ENCODE data around the gene PI4K2A.

Gene PI4K2A

DNA sequence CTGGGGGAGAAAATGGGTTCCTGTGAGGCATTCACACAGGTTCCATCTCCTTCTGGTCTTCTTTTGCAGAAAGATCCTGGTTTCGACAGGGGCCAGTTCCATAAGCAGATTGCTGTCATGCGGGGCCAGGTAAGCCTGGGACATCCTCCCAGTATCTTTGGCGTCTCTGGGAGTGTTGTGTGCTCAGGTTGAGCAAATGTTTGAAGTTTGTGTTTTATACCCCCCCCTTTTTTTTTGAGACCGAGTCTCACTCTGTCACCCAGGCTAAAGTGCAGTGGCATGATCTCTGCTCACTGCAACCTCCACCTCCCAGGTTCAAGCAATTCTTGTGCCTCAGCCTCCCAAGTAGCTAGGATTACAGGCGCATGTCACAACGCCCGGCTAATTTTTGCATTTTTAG is 26.5 kb downstream of the PI4K2A start:
- TF ChIP-seq, protein P1, sequence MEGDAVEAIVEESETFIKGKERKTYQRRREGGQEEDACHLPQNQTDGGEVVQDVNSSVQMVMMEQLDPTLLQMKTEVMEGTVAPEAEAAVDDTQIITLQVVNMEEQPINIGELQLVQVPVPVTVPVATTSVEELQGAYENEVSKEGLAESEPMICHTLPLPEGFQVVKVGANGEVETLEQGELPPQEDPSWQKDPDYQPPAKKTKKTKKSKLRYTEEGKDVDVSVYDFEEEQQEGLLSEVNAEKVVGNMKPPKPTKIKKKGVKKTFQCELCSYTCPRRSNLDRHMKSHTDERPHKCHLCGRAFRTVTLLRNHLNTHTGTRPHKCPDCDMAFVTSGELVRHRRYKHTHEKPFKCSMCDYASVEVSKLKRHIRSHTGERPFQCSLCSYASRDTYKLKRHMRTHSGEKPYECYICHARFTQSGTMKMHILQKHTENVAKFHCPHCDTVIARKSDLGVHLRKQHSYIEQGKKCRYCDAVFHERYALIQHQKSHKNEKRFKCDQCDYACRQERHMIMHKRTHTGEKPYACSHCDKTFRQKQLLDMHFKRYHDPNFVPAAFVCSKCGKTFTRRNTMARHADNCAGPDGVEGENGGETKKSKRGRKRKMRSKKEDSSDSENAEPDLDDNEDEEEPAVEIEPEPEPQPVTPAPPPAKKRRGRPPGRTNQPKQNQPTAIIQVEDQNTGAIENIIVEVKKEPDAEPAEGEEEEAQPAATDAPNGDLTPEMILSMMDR (IDR thresholded peaks at IDR 0.05; ENCODE audit: low read depth, low read length, missing control alignments), result no peak
- in situ Hi-C loops (cut with HindIII; ENCODE audit: low sequenced_read_pairs), result no loop called here
- DNase-seq (ENCODE audit: low read depth), result no peak
- no peak overlapping the region for H3K4me3 ChIP-seq (ENCODE audit: low read depth, low read length)

- TF ChIP-seq, protein P1 (IDR thresholded peaks at IDR 0.05; ENCODE audit: low read depth, low read length, missing control alignments), result no peak
- no peak overlapping the region for H3K4me3 ChIP-seq (ENCODE audit: low read depth, low read length)
- in situ Hi-C loops (cut with HindIII; ENCODE audit: low sequenced_read_pairs), result no loop called here
- no peak for DNase-seq (ENCODE audit: low read depth)
Measured at GRCh38 chr10:97667463-97667862, 27.0 kb downstream of the PI4K2A start.

GRCh38 chr10:97669571-97669970 is 29.1 kb downstream of the PI4K2A start:
- in situ Hi-C loops (cut with HindIII; ENCODE audit: low sequenced_read_pairs), result no loop called here
- H3K4me3 ChIP-seq (ENCODE audit: low read depth, low read length), result no peak overlapping the region
- no peak for DNase-seq (ENCODE audit: low read depth)
- TF ChIP-seq, protein P1 (IDR thresholded peaks at IDR 0.05; ENCODE audit: low read depth, low read length, missing control alignments), result no peak

GRCh38 chr10:97673736-97674525 is 33.5 kb downstream of the PI4K2A start:
- in situ Hi-C loops (cut with HindIII; ENCODE audit: low sequenced_read_pairs), result no loop called here
- no peak for DNase-seq (ENCODE audit: low read depth)

GRCh38 chr10:97675222-97675621 is 34.8 kb downstream of the PI4K2A start:
- no peak for DNase-seq (ENCODE audit: low read depth)
- no peak overlapping the region for H3K4me3 ChIP-seq (ENCODE audit: low read depth, low read length)
- in situ Hi-C loops (cut with HindIII; ENCODE audit: low sequenced_read_pairs), result no loop called here
- TF ChIP-seq, protein P1 (IDR thresholded peaks at IDR 0.05; ENCODE audit: low read depth, low read length, missing control alignments), result no peak

More at GRCh38 chr10:97673736-97674525, 33.5 kb downstream of the PI4K2A start:
- TF ChIP-seq, protein P1 (IDR thresholded peaks at IDR 0.05; ENCODE audit: low read depth, low read length, missing control alignments), result no peak
- no peak overlapping the region for H3K4me3 ChIP-seq (ENCODE audit: low read depth, low read length)

- TF ChIP-seq, protein P1 (IDR thresholded peaks at IDR 0.05; ENCODE audit: low read depth, low read length, missing control alignments), result peak; percentile 88
- in situ Hi-C loops (cut with HindIII; ENCODE audit: low sequenced_read_pairs), result no loop called here
- peak; percentile 26 for DNase-seq (ENCODE audit: low read depth)
- no peak overlapping the region for H3K4me3 ChIP-seq (ENCODE audit: low read depth, low read length)
Measured at GRCh38 chr10:97676770-97677581, 36.5 kb downstream of the PI4K2A start.

Measured in astrocyte of the cerebellum (primary cell).